Nephron progenitor cell (in vitro differentiated cells): Measurements from ENCODE around the gene TRAPPC14.

ENCODE experiments used
- DNase-seq: peaks from one replicate; pipeline ENCODE4 v3.0.0; 2021
- H3K27ac Mint-ChIP-seq: 2 replicates; pipeline ENCODE4 v1.8.0; 2021; ENCODE audit warnings: mild to moderate bottlenecking, moderate library complexity, mixed read lengths
- H3K27me3 Mint-ChIP-seq: 2 replicates; pipeline ENCODE4 v1.8.0; 2021; ENCODE audit warnings: mild to moderate bottlenecking, low read depth, mixed read lengths; ENCODE audit not compliant: poor library complexity
- H3K36me3 Mint-ChIP-seq: 2 replicates; pipeline ENCODE4 v1.8.0; 2021; ENCODE audit warnings: low read depth, mixed read lengths
- H3K4me1 Mint-ChIP-seq: 2 replicates; pipeline ENCODE4 v1.8.0; 2021; ENCODE audit warnings: mixed read lengths
- H3K4me3 Mint-ChIP-seq: 2 replicates; pipeline ENCODE4 v1.8.0; 2021; ENCODE audit warnings: mild to moderate bottlenecking, moderate library complexity, mixed read lengths
- H3K9me3 Mint-ChIP-seq: 2 replicates; pipeline ENCODE4 v1.8.0; 2021; ENCODE audit warnings: mild to moderate bottlenecking, moderate library complexity, mixed read lengths
- CTCF ChIP-seq: fragments of 200-600 bp; sonication (generic); IDR thresholded peaks from 2 replicates; pipeline ENCODE4 v1.5.0; 2021; ENCODE audit warnings: antibody characterized with exemption

Gene TRAPPC14

GRCh38 chr7:100120733-100121036 is 37.8 kb downstream of the TRAPPC14 start:
- Mint-ChIP-seq H3K4me3 (peak overlapping the region; percentile 98), H3K9me3 (no peaks in the 10 kb centered on the region), H3K4me1 (peaks cover 45% of the 10 kb centered on the region), H3K36me3 (peaks cover 27% of the 10 kb centered on the region), H3K27me3 (peaks cover 3% of the 10 kb centered on the region), H3K27ac (peak overlapping the region; percentile 31)
- no peak for TF ChIP-seq CTCF
- DNase-seq, result no peak

- Mint-ChIP-seq H3K27ac (peak overlapping the region; percentile 100), H3K36me3 (peaks cover 28% of the 10 kb centered on the region), H3K4me1 (peaks cover 40% of the 10 kb centered on the region), H3K9me3 (no peaks in the 10 kb centered on the region), H3K4me3 (peak overlapping the region; percentile 98), H3K27me3 (peaks cover 3% of the 10 kb centered on the region)
- peak; percentile 67 for DNase-seq
- no peak for TF ChIP-seq CTCF
Observed at GRCh38 chr7:100119970-100120732, 38.4 kb downstream of the TRAPPC14 start.

GRCh38 chr7:100119072-100119969 is 39.2 kb downstream of the TRAPPC14 start, which contains the start of the genes CNPY4 and TAF6:
Gene CNPY4 (plus strand): TSS chr7:100119634. CDS start chr7:100119745, 111 bp downstream.
Gene TAF6 (minus strand): TSS chr7:100119358. CDS start chr7:100114209, 5,149 bp downstream.
- peak within 1 kb of the TSS; percentile 100 for H3K27ac Mint-ChIP-seq
- peaks cover 19% of the 10 kb centered on the region for H3K36me3 Mint-ChIP-seq
- no peaks in the 10 kb centered on the region for H3K9me3 Mint-ChIP-seq
- TF ChIP-seq CTCF, result no peak
- peaks cover 3% of the 10 kb centered on the region for H3K27me3 Mint-ChIP-seq
- peak; percentile 96 for DNase-seq
- H3K4me1 Mint-ChIP-seq, result peaks cover 32% of the 10 kb centered on the region
- H3K4me3 Mint-ChIP-seq, result peak within 1 kb of the TSS; percentile 98

- no peaks in the 10 kb centered on the region for H3K9me3 Mint-ChIP-seq
- no peak for TF ChIP-seq CTCF
- peak overlapping the region; percentile 98 for H3K4me3 Mint-ChIP-seq
- DNase-seq, result no peak
- H3K27ac Mint-ChIP-seq, result peak overlapping the region; percentile 100
- peaks cover 26% of the 10 kb centered on the region for H3K36me3 Mint-ChIP-seq
- H3K27me3 Mint-ChIP-seq, result peaks cover 3% of the 10 kb centered on the region
- peaks cover 34% of the 10 kb centered on the region for H3K4me1 Mint-ChIP-seq
Observed at GRCh38 chr7:100118388-100119071, 40.0 kb downstream of the TRAPPC14 start.

- no peaks in the 10 kb centered on the region for H3K9me3 Mint-ChIP-seq
- H3K4me3 Mint-ChIP-seq, result no peak overlapping the region
- no peak for TF ChIP-seq CTCF
- peaks cover 28% of the 10 kb centered on the region for H3K4me1 Mint-ChIP-seq
- H3K27me3 Mint-ChIP-seq, result peaks cover 3% of the 10 kb centered on the region
- DNase-seq, result no peak
- peaks cover 45% of the 10 kb centered on the region for H3K36me3 Mint-ChIP-seq
- H3K27ac Mint-ChIP-seq, result no peak overlapping the region
Observed at GRCh38 chr7:100115026-100115425, 43.5 kb downstream of the TRAPPC14 start.
